Transverse colon (tissue), 4 donors: Measurements from ENCODE around the gene ARL8B.

Source experiments
- EP300 ChIP-seq: sonication (generic); formaldehyde crosslinking; IDR thresholded peaks from one replicate; pipeline ENCODE4 v1.6.1; 2017; ENCODE audit warnings: antibody characterized with exemption, low read depth
- POLR2A ChIP-seq: fragments of 450-650 bp; IDR thresholded peaks from one replicate; pipeline ENCODE4 v1.6.1; 2016; ENCODE audit warnings: antibody characterized with exemption, mild to moderate bottlenecking, moderate library complexity
- POLR2AphosphoS5 ChIP-seq, 3 donors: sonication (generic); formaldehyde crosslinking; IDR thresholded peaks; one replicate each; pipeline ENCODE4 v1.6.1; 2016; ENCODE audit warnings: antibody characterized with exemption in 3 of 3
- TF ChIP-seq, protein P1 (sequence below), 5 experiments: fragments of 200-600 bp in 3 of 5; fragments of 450-650 bp in 2 of 5; sonication (generic) in 3 of 5; IDR thresholded peaks; 1 replicate in 2 of 5; 2 replicates in 3 of 5; pipeline ENCODE4 v1.5.1; 2016 to 2017; ENCODE audit warnings: antibody characterized with exemption in 5 of 5, inconsistent platforms in 3 of 5, mild to moderate bottlenecking in 2 of 5, moderate library complexity in 1 of 5

- no peak for TF ChIP-seq EP300
- no peak for TF ChIP-seq POLR2AphosphoS5 (IDR thresholded peaks at IDR 0.05)
- TF ChIP-seq, protein P1, sequence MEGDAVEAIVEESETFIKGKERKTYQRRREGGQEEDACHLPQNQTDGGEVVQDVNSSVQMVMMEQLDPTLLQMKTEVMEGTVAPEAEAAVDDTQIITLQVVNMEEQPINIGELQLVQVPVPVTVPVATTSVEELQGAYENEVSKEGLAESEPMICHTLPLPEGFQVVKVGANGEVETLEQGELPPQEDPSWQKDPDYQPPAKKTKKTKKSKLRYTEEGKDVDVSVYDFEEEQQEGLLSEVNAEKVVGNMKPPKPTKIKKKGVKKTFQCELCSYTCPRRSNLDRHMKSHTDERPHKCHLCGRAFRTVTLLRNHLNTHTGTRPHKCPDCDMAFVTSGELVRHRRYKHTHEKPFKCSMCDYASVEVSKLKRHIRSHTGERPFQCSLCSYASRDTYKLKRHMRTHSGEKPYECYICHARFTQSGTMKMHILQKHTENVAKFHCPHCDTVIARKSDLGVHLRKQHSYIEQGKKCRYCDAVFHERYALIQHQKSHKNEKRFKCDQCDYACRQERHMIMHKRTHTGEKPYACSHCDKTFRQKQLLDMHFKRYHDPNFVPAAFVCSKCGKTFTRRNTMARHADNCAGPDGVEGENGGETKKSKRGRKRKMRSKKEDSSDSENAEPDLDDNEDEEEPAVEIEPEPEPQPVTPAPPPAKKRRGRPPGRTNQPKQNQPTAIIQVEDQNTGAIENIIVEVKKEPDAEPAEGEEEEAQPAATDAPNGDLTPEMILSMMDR (IDR thresholded peaks at IDR 0.05), result no peak
- TF ChIP-seq POLR2A, result no peak
Observed at GRCh38 chr3:5229414-5229813, 107.3 kb downstream of the ARL8B start.
